ENCODE results near the gene UAP1.

DNA sequence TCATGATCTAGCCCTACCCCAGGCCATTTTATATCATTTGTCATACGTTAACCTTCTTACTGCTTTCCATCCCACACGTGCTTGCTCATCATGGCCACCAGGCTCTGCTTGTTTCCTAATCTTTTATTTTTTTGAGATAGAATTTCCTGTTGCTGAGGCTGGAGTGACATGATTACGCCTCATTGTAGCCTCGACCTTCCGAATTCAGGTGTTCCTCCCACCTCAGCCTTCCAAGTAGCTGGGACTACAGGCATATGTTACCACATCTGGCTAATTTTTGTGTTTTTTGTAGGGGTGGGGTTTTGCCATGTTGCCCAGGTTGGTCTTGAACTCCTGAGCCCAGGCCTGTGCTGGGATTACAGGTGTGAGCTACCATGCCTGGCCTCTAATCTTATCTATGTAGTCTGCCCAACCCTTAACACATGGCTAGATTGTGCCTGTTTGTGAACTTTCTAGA lies 3.3 kb downstream of the UAP1 start:
- no peak for TF ChIP-seq EP300 (IDR thresholded peaks at IDR 0.05; ENCODE audit: borderline replicate concordance)
- no peak for TF ChIP-seq TCF12 (IDR thresholded peaks at IDR 0.05; ENCODE audit: low read depth)
- TF ChIP-seq RAD21 (IDR thresholded peaks at IDR 0.05; ENCODE audit: low read depth) = no peak
- TF ChIP-seq, protein P1, sequence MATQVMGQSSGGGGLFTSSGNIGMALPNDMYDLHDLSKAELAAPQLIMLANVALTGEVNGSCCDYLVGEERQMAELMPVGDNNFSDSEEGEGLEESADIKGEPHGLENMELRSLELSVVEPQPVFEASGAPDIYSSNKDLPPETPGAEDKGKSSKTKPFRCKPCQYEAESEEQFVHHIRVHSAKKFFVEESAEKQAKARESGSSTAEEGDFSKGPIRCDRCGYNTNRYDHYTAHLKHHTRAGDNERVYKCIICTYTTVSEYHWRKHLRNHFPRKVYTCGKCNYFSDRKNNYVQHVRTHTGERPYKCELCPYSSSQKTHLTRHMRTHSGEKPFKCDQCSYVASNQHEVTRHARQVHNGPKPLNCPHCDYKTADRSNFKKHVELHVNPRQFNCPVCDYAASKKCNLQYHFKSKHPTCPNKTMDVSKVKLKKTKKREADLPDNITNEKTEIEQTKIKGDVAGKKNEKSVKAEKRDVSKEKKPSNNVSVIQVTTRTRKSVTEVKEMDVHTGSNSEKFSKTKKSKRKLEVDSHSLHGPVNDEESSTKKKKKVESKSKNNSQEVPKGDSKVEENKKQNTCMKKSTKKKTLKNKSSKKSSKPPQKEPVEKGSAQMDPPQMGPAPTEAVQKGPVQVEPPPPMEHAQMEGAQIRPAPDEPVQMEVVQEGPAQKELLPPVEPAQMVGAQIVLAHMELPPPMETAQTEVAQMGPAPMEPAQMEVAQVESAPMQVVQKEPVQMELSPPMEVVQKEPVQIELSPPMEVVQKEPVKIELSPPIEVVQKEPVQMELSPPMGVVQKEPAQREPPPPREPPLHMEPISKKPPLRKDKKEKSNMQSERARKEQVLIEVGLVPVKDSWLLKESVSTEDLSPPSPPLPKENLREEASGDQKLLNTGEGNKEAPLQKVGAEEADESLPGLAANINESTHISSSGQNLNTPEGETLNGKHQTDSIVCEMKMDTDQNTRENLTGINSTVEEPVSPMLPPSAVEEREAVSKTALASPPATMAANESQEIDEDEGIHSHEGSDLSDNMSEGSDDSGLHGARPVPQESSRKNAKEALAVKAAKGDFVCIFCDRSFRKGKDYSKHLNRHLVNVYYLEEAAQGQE (IDR thresholded peaks at IDR 0.05; ENCODE audit: low read depth) = no peak
- TF ChIP-seq TEAD4 (IDR thresholded peaks at IDR 0.05) = no peak
- TF ChIP-seq, protein P2, sequence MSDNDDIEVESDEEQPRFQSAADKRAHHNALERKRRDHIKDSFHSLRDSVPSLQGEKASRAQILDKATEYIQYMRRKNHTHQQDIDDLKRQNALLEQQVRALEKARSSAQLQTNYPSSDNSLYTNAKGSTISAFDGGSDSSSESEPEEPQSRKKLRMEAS (IDR thresholded peaks at IDR 0.05) = no peak
- no peak for TF ChIP-seq CEBPB (IDR thresholded peaks at IDR 0.05)
- no peak for TF ChIP-seq YY1 (IDR thresholded peaks at IDR 0.05; ENCODE audit: low read depth)
- TF ChIP-seq TAF1 (IDR thresholded peaks at IDR 0.05; ENCODE audit: low read depth) = no peak
- TF ChIP-seq ZBTB7A (IDR thresholded peaks at IDR 0.05; ENCODE audit: low read depth) = no peak
- TF ChIP-seq CREB1 (IDR thresholded peaks at IDR 0.05; ENCODE audit: low read depth) = no peak
- TF ChIP-seq FOXM1 (IDR thresholded peaks at IDR 0.05; ENCODE audit: borderline replicate concordance, low read depth) = no peak
- TF ChIP-seq NFIC (IDR thresholded peaks at IDR 0.05) = no peak

All from Ishikawa (cell line).